Skin epidermis (tissue), 12 donors: ENCODE data around the gene PSME1.
A peak's percentile ranks its signal among the peaks of the same experiment; 100 is the strongest.

ENCODE experiments used
- H3K27ac ChIP-seq, 21 experiments: fragments of 200-600 bp; sonication (generic) in 11 of 21; one replicate each; pipeline ENCODE4 v1.5.0; 2020; ENCODE audit warnings: mild to moderate bottlenecking in 3 of 21, inconsistent platforms in 2 of 21, moderate library complexity in 2 of 21
- H3K4me3 ChIP-seq, 7 experiments: fragments of 200-600 bp; sonication (generic) in 2 of 7; one replicate each; pipeline ENCODE4 v1.5.0; 2020; ENCODE audit warnings: inconsistent platforms in 2 of 7, mild to moderate bottlenecking in 2 of 7, moderate library complexity in 1 of 7

PSME1 gene

GRCh38 chr14:24141097-24141880, 5.3 kb downstream of the PSME1 start, which contains the start of gene EMC9:
EMC9 (minus strand) TSS chr14:24141591; CDS start chr14:24141304, 287 bp downstream.
- Histone ChIP-seq H3K27ac (peak within 1 kb of the TSS; percentile 52 to 95 (median 86)), H3K4me3 (peak within 1 kb of the TSS; percentile 44 to 90 (median 70))

GRCh38 chr14:24143511-24143910, 7.5 kb downstream of the PSME1 start:
- H3K27ac ChIP-seq = peak overlapping the region in 1 of 21 experiments; percentile 24
- no peak overlapping the region for H3K4me3 ChIP-seq

- no peak overlapping the region for H3K4me3 ChIP-seq
- peak overlapping the region in 2 of 21 experiments; percentile 14 to 85 for H3K27ac ChIP-seq
Measured at GRCh38 chr14:24144451-24144850, 8.5 kb downstream of the PSME1 start.

DNA sequence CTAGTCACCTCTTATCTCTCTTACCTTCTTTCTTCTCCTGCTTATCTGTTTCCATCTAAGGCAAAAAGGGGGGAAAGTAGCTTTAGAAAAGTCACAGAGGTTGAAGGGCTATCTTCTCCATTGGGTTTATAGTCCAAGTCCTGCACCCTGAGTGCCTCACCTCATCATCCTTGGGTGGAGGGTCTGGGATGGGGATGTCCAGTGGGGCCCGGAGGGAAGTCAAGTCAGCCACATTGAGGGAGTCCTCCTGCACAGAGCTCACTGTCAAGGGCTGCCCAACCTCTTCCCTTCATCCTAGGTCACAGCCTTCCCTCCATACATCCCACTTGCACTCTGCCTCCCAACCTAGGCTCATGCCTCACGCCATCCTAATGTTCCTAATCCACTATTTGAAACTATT, 9.2 kb downstream of the PSME1 start:
- peak overlapping the region in 2 of 7 experiments; percentile 82 to 87 for H3K4me3 ChIP-seq
- peak overlapping the region in 15 of 21 experiments; percentile 2 to 94 (median 88) for H3K27ac ChIP-seq

- peak overlapping the region; percentile 64 to 93 (median 82) for H3K4me3 ChIP-seq
Measured at GRCh38 chr14:24145690-24146452, 9.9 kb downstream of the PSME1 start.

GRCh38 chr14:24146453-24146977, 10.5 kb downstream of the PSME1 start, which contains the start of gene PSME2:
PSME2 (minus strand) TSS chr14:24146610; CDS start chr14:24146581, 29 bp downstream.
- H3K27ac ChIP-seq = peak within 1 kb of the TSS; percentile 58 to 94 (median 88)
- H3K4me3 ChIP-seq = peak within 1 kb of the TSS; percentile 64 to 93 (median 82)

More at GRCh38 chr14:24145690-24146452, 9.9 kb downstream of the PSME1 start:
- peak overlapping the region; percentile 26 to 94 (median 88) for H3K27ac ChIP-seq

GRCh38 chr14:24146978-24147760, 11.2 kb downstream of the PSME1 start, which contains the start of gene RNF31:
RNF31 (plus strand) TSS chr14:24147498; CDS start chr14:24147699, 201 bp downstream.
- Histone ChIP-seq H3K27ac (peak within 1 kb of the TSS; percentile 58 to 94 (median 88)), H3K4me3 (peak within 1 kb of the TSS; percentile 64 to 93 (median 82))

DNA sequence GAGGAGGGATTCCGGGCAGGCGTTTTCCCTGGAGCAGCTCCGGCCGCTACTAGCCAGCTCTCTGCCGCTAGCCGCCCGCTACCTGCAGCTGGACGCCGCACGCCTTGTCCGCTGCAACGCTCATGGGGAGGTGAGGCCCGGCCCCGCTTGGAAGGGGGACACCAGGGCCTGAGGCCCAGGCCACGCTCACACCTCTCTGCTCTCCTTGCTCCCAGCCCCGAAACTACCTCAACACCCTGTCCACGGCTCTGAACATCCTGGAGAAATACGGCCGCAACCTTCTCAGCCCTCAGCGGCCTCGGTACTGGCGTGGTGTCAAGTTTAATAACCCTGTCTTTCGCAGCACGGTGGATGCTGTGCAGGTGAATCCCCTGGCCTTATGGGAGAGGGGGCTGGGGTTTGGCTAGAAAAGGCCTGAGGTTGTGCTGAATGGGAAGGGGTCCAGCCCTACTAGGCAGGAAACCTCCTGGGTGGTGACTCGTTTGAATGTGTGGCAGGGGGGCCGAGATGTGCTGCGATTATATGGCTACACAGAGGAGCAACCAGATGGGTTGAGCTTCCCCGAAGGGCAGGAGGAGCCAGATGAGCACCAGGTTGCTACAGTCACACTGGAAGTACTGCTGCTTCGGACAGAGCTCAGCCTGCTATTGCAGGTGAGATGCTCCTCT, 11.9 kb downstream of the PSME1 start:
- H3K4me3 ChIP-seq = peak overlapping the region; percentile 64 to 93 (median 82)
- peak overlapping the region; percentile 24 to 94 (median 88) for H3K27ac ChIP-seq

DNA sequence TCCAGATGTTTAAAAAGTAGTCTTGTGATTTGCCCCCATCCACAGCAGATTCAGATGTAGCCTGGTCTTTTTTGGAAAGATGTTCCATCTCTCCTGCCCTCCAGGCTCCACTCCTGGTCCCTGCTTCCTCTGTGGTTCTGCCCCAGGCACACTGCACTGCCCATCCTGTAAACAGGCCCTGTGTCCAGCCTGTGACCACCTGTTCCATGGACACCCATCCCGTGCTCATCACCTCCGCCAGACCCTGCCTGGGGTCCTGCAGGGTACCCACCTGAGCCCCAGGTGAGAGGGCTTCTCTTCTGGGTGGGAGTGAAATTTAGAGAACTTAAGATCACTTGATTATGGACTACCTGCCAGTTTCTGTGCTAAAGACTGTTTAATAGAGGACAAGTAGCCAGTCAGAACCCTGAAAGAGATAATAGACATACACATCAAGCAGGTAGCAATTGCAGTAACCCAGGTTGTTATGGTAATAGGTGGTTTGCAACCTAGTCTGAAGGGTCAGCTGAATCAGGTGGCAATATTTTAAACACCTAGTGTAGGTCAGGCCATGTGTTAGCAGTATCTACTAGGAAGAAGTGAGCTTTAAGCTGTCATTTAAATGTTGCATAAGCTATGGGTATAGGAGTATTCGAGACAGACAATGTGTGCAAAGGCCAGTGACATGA, 13.4 kb downstream of the PSME1 start:
- Histone ChIP-seq H3K4me3 (no peak overlapping the region), H3K27ac (no peak overlapping the region)

- Histone ChIP-seq H3K4me3 (no peak overlapping the region), H3K27ac (peak overlapping the region in 1 of 21 experiments; percentile 1)
Measured at GRCh38 chr14:24150061-24150460, 14.1 kb downstream of the PSME1 start.

- Histone ChIP-seq H3K27ac (peak overlapping the region in 1 of 21 experiments; percentile 1), H3K4me3 (no peak overlapping the region)
Measured at GRCh38 chr14:24150567-24150966, 14.6 kb downstream of the PSME1 start.

GRCh38 chr14:24150993-24151392, 15.0 kb downstream of the PSME1 start:
- peak overlapping the region in 1 of 21 experiments; percentile 11 for H3K27ac ChIP-seq
- H3K4me3 ChIP-seq = no peak overlapping the region

- Histone ChIP-seq H3K27ac (peak overlapping the region in 1 of 21 experiments; percentile 11), H3K4me3 (no peak overlapping the region)
Measured at GRCh38 chr14:24151404-24152080, 15.5 kb downstream of the PSME1 start.

DNA sequence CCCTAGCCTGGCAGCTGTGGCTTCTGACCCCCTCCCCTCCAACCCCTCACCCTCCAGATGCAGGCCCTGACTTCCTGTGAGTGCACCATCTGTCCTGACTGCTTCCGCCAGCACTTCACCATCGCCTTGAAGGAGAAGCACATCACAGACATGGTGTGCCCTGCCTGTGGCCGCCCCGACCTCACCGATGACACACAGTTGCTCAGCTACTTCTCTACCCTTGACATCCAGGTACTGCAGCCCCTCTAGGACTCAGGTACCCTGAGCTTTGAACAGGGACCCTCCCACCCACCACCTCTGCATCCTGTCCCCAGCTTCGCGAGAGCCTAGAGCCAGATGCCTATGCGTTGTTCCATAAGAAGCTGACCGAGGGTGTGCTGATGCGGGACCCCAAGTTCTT, 19.1 kb downstream of the PSME1 start:
- peak overlapping the region in 3 of 21 experiments; percentile 10 to 12 (median 11) for H3K27ac ChIP-seq
- no peak overlapping the region for H3K4me3 ChIP-seq

GRCh38 chr14:24156840-24157239, 20.8 kb downstream of the PSME1 start:
- H3K27ac ChIP-seq = peak overlapping the region in 2 of 21 experiments; percentile 17 to 54

GRCh38 chr14:24157331-24157730, 21.3 kb downstream of the PSME1 start:
- H3K4me3 ChIP-seq = no peak overlapping the region
- H3K27ac ChIP-seq = peak overlapping the region in 2 of 21 experiments; percentile 17 to 54

More at GRCh38 chr14:24156840-24157239, 20.8 kb downstream of the PSME1 start:
- no peak overlapping the region for H3K4me3 ChIP-seq

- Histone ChIP-seq H3K27ac (peak overlapping the region in 20 of 21 experiments; percentile 50 to 100 (median 98)), H3K4me3 (no peak overlapping the region)
Measured at GRCh38 chr14:24159777-24160498, 23.9 kb downstream of the PSME1 start.
